Liver (tissue), 9 donors: ENCODE measurements around the gene TNFRSF6B. TPM values are rescaled to one million over a fixed set of nuclear protein-coding genes. Genes with fewer than 3 reads are reported as not detected.

Experiments
- DNase-seq: peaks from one replicate; pipeline ENCODE4 v3.0.0-alpha.2; 2017; ENCODE audit warnings: low spot score
- H3K27ac ChIP-seq, 2 donors: one replicate each; pipeline ENCODE4 v1.7.0; 2013; ENCODE audit warnings: inconsistent platforms in 2 of 2, low read length in 2 of 2, control low read depth in 1 of 2, low read depth in 1 of 2, mild to moderate bottlenecking in 1 of 2
- H3K27me3 ChIP-seq, 4 donors: one replicate each; pipeline versions ENCODE4 v1.6.1 to v1.7.0; 2013; ENCODE audit warnings: low read length in 3 of 4, inconsistent platforms in 1 of 4, mild to moderate bottlenecking in 1 of 4, moderate library complexity in 1 of 4; ENCODE audit not compliant: control insufficient read depth in 4 of 4, insufficient read depth in 4 of 4
- H3K36me3 ChIP-seq, 4 donors: one replicate each; pipeline versions ENCODE4 v1.6.1 to v1.7.0; 2013; ENCODE audit warnings: low read length in 3 of 4, mild to moderate bottlenecking in 3 of 4, low read depth in 1 of 4, moderate library complexity in 1 of 4; ENCODE audit not compliant: control insufficient read depth in 4 of 4, insufficient read depth in 3 of 4
- H3K4me1 ChIP-seq, 4 donors: one replicate each; pipeline versions ENCODE4 v1.6.1 to v1.7.0; 2013; ENCODE audit warnings: low read length in 3 of 4, mild to moderate bottlenecking in 3 of 4, moderate library complexity in 1 of 4; ENCODE audit not compliant: control insufficient read depth in 4 of 4, insufficient read depth in 4 of 4
- H3K4me3 ChIP-seq, 3 donors: one replicate each; pipeline versions ENCODE4 v1.6.1 to v1.7.0; 2013; ENCODE audit warnings: low read length in 3 of 3, control low read depth in 1 of 3, low read depth in 1 of 3, mild to moderate bottlenecking in 1 of 3
- H3K9ac ChIP-seq, 2 donors: one replicate each; pipeline ENCODE4 v1.7.0; 2013; ENCODE audit warnings: low read length in 2 of 2, mild to moderate bottlenecking in 2 of 2, moderate library complexity in 2 of 2, control low read depth in 1 of 2, low read depth in 1 of 2
- H3K9me3 ChIP-seq, 4 donors: one replicate each; pipeline versions ENCODE4 v1.6.1 to v1.7.0; 2013; ENCODE audit warnings: low read length in 3 of 4; ENCODE audit not compliant: control insufficient read depth in 4 of 4
- ATF3 ChIP-seq: IDR thresholded peaks from 2 replicates; pipeline ENCODE4 v1.6.1; 2016; ENCODE audit warnings: antibody characterized with exemption
- EGR1 ChIP-seq, 2 donors: IDR thresholded peaks; 2 replicates each; pipeline ENCODE4 v1.6.1; 2016 to 2018; ENCODE audit warnings: antibody characterized with exemption in 2 of 2, low read depth in 2 of 2
- FOXA1 ChIP-seq: IDR thresholded peaks from 2 replicates; pipeline ENCODE4 v1.6.1; 2016; ENCODE audit warnings: antibody characterized with exemption
- FOXA2 ChIP-seq: IDR thresholded peaks from 2 replicates; pipeline ENCODE4 v1.6.1; 2016; ENCODE audit warnings: antibody characterized with exemption
- GABPA ChIP-seq, 2 donors: IDR thresholded peaks in 1 of 2; conservative IDR thresholded peaks in 1 of 2; 2 replicates each; pipeline ENCODE4 v1.6.1; 2016; ENCODE audit warnings: antibody characterized with exemption in 2 of 2, mild to moderate bottlenecking in 1 of 2, moderate library complexity in 1 of 2
- JUND ChIP-seq, 2 donors: IDR thresholded peaks; 2 replicates each; pipeline ENCODE4 v1.6.1; 2016; ENCODE audit warnings: antibody characterized with exemption in 2 of 2
- NR2F2 ChIP-seq: IDR thresholded peaks from 2 replicates; pipeline ENCODE4 v1.6.1; 2016; ENCODE audit warnings: antibody characterized with exemption
- RXRA ChIP-seq, 2 donors: IDR thresholded peaks; 2 replicates each; pipeline ENCODE4 v1.6.1; 2017 to 2018; ENCODE audit warnings: antibody characterized with exemption in 2 of 2, mild to moderate bottlenecking in 1 of 2
- TAF1 ChIP-seq: conservative IDR thresholded peaks from 2 replicates; pipeline ENCODE4 v1.6.1; 2016; ENCODE audit warnings: antibody characterized with exemption, mild to moderate bottlenecking
- YY1 ChIP-seq: IDR thresholded peaks from 2 replicates; pipeline ENCODE4 v1.6.1; 2016; ENCODE audit warnings: antibody characterized with exemption, mild to moderate bottlenecking
- ZBTB33 ChIP-seq: IDR thresholded peaks from 2 replicates; pipeline ENCODE4 v1.6.1; 2016; ENCODE audit warnings: antibody characterized with exemption
- WGBS: extraction: QIAGEN DNeasy Blood & Tissue Kit; methylation state at CpG from one replicate; pipeline ENCODE4 v1.1.7; 2013; 5-methylcytosine and 5-hydroxymethylcytosine counted together
- polyA plus RNA-seq, 2 donors: library from polyadenylated mRNA; stranded (reverse) in 1 of 2; unstranded in 1 of 2; fragments of 200-250 nt in 1 of 2; fragments of >200 nt in 1 of 2; fragmentation: Nextera tagmentation in 1 of 2; extraction: Ambion mirVana in 1 of 2; gene quantifications; one replicate each; pipeline versions ENCODE4 v1.2.1 to v1.2.3, GENCODE V29; 2013 to 2015
- total RNA-seq, 2 donors: library from RNA; depleted of rRNA; stranded (reverse); fragments of >200 nt; gene quantifications; one replicate each; pipeline ENCODE4 v1.2.3, GENCODE V29; 2014
- TF ChIP-seq, protein P1 (sequence below): IDR thresholded peaks from 2 replicates; pipeline ENCODE4 v1.6.1; 2016; ENCODE audit warnings: antibody characterized with exemption, mild to moderate bottlenecking
- donor health status: healthy.
- donor health status: healthy.
- donor health status: healthy.
- donor health status: healthy.
- donor health status: healthy.

TNFRSF6B gene
- total and polyA plus RNA-seq, 4 donors, result 0.09 to 0.73 TPM; not detected in 2

DNA sequence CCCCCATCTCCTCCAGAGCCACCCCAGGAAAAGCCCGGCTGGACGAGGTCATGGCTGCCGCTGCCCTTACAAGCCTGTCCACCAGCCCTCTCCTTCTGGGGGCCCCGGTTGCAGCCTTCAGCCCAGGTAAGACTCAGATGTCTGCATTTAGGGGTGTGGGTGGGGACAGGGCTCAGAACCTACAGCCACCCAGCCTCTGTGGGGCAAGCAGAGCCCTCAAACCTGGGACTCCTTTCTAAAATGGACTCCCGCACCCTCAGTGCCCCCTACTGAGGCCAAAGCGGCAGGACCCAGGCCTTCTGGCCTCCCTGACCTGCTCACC lies 44.9 kb downstream of the TNFRSF6B start:
- H3K27me3 ChIP-seq, result no peaks in the 10 kb centered on the region
- DNase-seq, result peak; percentile 35
- peak overlapping the region; percentile 83 to 93 for H3K27ac ChIP-seq
- peaks cover 10 to 61% (median 46%) of the 10 kb centered on the region in 4 donors for H3K4me1 ChIP-seq
- TF ChIP-seq NR2F2, result peak; percentile 18
- TF ChIP-seq FOXA1, result no peak
- H3K4me3 ChIP-seq, result peak overlapping the region; percentile 32 to 88 (median 70)
- no peaks in the 10 kb centered on the region for H3K36me3 ChIP-seq
- H3K9me3 ChIP-seq, result no peaks in the 10 kb centered on the region
- H3K9ac ChIP-seq, result no peak overlapping the region
- 18% methylated on average over 6 of the region's 6 CpGs for WGBS

GRCh38 chr20:63741676-63742380 lies 45.4 kb downstream of the TNFRSF6B start:
- DNase-seq, result peak; percentile 37
- Histone ChIP-seq H3K27me3 (no peaks in the 10 kb centered on the region), H3K9me3 (no peaks in the 10 kb centered on the region), H3K4me3 (peak overlapping the region; percentile 32 to 88 (median 70)), H3K36me3 (no peaks in the 10 kb centered on the region), H3K9ac (no peak overlapping the region), H3K4me1 (peaks cover 8 to 56% (median 41%) of the 10 kb centered on the region in 4 donors), H3K27ac (peak overlapping the region in 1 of 2 donors; percentile 93)
- TF ChIP-seq FOXA1, result no peak
- TF ChIP-seq YY1, result no peak
- TF ChIP-seq JUND (IDR thresholded peaks at IDR 0.05), result no peak
- TF ChIP-seq TAF1, result no peak
- no peak for TF ChIP-seq EGR1 (IDR thresholded peaks at IDR 0.05; ENCODE audit: low read depth in 2 of 2)
- TF ChIP-seq ATF3, result no peak
- no peak for TF ChIP-seq NR2F2
- 38% methylated on average over 30 of the region's 30 CpGs for WGBS

GRCh38 chr20:63742381-63743024 lies 46.1 kb downstream of the TNFRSF6B start:
- Histone ChIP-seq H3K36me3 (no peaks in the 10 kb centered on the region), H3K4me3 (no peak overlapping the region), H3K27me3 (no peaks in the 10 kb centered on the region), H3K27ac (no peak overlapping the region), H3K4me1 (peaks cover 8 to 49% (median 36%) of the 10 kb centered on the region in 4 donors), H3K9me3 (no peaks in the 10 kb centered on the region), H3K9ac (no peak overlapping the region)
- DNase-seq, result peak; percentile 33
- WGBS, result 44% methylated on average over 37 of the region's 37 CpGs
- TF ChIP-seq NR2F2 (no peak), GABPA (IDR thresholded peaks at IDR 0.05 in 1 of 2, conservative IDR thresholded peaks at IDR 0.05 in 1 of 2) (no peak), TAF1 (no peak), FOXA2 (no peak)

- DNase-seq, result peak; percentile 35
- H3K36me3 ChIP-seq, result no peaks in the 10 kb centered on the region
- no peaks in the 10 kb centered on the region for H3K9me3 ChIP-seq
- no peak overlapping the region for H3K27ac ChIP-seq
- H3K27me3 ChIP-seq, result no peaks in the 10 kb centered on the region
- no peak overlapping the region for H3K9ac ChIP-seq
- WGBS, result 57% methylated on average over 31 of the region's 31 CpGs
- no peak overlapping the region for H3K4me3 ChIP-seq
- peaks cover 8 to 43% (median 35%) of the 10 kb centered on the region in 4 donors for H3K4me1 ChIP-seq
- no peak for TF ChIP-seq RXRA (IDR thresholded peaks at IDR 0.05)
- no peak for TF ChIP-seq FOXA2
- TF ChIP-seq, protein P1, sequence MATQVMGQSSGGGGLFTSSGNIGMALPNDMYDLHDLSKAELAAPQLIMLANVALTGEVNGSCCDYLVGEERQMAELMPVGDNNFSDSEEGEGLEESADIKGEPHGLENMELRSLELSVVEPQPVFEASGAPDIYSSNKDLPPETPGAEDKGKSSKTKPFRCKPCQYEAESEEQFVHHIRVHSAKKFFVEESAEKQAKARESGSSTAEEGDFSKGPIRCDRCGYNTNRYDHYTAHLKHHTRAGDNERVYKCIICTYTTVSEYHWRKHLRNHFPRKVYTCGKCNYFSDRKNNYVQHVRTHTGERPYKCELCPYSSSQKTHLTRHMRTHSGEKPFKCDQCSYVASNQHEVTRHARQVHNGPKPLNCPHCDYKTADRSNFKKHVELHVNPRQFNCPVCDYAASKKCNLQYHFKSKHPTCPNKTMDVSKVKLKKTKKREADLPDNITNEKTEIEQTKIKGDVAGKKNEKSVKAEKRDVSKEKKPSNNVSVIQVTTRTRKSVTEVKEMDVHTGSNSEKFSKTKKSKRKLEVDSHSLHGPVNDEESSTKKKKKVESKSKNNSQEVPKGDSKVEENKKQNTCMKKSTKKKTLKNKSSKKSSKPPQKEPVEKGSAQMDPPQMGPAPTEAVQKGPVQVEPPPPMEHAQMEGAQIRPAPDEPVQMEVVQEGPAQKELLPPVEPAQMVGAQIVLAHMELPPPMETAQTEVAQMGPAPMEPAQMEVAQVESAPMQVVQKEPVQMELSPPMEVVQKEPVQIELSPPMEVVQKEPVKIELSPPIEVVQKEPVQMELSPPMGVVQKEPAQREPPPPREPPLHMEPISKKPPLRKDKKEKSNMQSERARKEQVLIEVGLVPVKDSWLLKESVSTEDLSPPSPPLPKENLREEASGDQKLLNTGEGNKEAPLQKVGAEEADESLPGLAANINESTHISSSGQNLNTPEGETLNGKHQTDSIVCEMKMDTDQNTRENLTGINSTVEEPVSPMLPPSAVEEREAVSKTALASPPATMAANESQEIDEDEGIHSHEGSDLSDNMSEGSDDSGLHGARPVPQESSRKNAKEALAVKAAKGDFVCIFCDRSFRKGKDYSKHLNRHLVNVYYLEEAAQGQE, result no peak
- TF ChIP-seq YY1, result no peak
- no peak for TF ChIP-seq GABPA (IDR thresholded peaks at IDR 0.05 in 1 of 2, conservative IDR thresholded peaks at IDR 0.05 in 1 of 2)
- TF ChIP-seq FOXA1, result no peak
- no peak for TF ChIP-seq ZBTB33
Measured at GRCh38 chr20:63743210-63743970, 46.9 kb downstream of the TNFRSF6B start.
